NCI-H2107 (cell line): ENCODE data around the gene ZNF18.
A peak's percentile ranks its signal among the peaks of the same experiment; 100 is the strongest.

Experiments used
- DNase-seq: peaks from one replicate; lab custom pipeline; 2025; lab: John Stamatoyannopoulos, UW

ZNF18 gene, protein sequence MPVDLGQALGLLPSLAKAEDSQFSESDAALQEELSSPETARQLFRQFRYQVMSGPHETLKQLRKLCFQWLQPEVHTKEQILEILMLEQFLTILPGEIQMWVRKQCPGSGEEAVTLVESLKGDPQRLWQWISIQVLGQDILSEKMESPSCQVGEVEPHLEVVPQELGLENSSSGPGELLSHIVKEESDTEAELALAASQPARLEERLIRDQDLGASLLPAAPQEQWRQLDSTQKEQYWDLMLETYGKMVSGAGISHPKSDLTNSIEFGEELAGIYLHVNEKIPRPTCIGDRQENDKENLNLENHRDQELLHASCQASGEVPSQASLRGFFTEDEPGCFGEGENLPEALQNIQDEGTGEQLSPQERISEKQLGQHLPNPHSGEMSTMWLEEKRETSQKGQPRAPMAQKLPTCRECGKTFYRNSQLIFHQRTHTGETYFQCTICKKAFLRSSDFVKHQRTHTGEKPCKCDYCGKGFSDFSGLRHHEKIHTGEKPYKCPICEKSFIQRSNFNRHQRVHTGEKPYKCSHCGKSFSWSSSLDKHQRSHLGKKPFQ

DNA sequence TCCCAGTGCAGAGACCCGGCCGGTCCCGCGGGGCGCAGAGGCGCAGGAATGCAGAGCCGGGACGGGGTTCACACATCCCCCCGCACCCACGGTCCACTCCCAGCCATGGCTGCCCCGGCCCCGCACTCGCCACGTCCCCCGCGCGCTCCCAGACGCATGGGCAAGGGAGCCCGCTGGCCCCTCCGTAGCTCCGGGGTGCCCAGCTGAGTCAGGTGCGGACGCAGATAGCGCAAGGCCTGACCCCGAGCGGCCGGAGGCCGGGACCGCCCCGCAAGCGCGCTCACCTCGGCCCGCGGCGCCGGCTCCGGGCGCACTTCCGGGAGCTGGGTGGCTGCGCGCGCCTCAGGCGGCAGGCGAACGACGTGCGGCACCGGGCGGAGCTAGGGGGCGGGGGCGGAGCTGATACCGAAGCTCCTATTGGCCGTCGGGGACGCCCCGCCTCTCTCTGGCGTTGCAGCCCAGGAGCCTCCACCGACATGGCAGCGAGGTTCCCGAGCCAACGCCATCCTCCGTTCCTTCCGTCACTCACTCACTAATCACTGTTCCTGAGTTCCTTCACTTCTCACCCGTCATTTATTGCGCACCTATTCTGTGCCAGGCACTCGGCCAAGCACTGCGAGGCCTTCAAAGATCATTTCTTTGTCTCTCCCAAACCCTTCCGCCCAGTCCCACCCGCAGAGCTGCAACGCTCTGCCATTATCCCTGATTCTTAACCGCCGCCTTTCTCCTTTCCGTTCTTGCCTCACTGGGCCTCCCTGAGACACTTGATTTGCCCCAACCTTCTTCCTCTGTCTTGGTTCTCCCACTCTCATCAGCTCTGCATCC lies at the start of gene ZNF18:
Gene ZNF18, minus strand, starts transcription at position 329 of the 825 bp plus-strand sequence. CDS start 4,646 bp downstream, outside the sequence.
- DNase-seq: peak; percentile 71

DNA sequence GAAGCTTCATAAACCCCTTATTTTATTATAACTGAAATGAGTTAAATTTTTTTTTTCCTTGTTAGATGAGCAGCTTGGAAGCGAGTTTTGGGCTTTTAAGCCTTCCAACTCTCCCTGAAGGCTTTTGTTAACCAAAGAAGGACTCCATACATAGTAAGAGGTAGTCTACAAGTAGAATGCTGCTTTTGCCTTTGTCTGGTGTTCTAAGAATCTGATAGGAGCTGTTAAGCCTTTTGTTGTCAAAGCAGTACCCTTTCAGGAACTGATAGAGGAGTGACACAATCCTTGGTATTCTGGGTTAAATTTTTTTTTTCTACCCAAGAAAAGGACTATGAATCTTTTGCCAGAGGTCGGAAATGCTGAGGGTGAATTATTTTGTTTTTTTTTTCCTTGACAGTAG lies 49.5 kb upstream of the ZNF18 start:
- DNase-seq: no peak

DNA sequence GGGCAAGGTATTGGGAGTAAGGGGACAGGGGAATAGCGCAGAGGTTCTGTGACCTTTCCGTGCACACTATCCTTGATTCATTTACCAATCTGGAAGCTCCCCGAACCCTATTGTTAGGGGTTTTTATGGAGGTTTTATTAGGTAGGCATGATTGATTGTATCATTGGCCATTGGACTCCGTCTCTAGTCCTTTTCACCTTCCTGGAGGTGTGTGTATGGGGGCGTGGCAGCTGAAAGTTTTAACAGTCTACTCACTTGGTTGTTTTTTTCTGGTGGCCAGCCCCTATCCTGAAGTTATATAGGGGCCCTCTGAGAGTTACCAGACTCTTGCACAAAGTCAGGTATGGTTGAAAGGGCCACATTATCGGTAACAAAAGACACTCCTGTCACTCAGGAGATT lies 46.4 kb upstream of the ZNF18 start:
- no peak for DNase-seq

DNA sequence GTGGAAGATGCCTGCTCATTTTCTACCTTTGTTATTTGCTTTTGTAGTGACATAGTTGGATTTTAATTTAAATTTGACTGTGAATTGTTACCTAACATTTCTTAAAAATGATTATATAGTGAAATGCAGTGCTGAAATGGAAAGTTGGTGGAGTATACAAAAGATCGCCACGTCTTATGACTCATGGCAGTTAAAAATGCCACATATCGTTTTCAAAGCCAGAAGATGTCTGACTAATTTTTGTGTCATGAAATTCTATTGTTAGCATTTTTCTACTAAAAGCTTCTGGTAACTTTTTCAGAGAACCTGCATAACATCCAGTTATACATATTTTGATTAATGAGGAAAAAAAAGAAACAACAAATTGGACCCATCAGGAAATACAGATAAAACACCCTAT lies 44.0 kb upstream of the ZNF18 start:
- DNase-seq: no peak

DNA sequence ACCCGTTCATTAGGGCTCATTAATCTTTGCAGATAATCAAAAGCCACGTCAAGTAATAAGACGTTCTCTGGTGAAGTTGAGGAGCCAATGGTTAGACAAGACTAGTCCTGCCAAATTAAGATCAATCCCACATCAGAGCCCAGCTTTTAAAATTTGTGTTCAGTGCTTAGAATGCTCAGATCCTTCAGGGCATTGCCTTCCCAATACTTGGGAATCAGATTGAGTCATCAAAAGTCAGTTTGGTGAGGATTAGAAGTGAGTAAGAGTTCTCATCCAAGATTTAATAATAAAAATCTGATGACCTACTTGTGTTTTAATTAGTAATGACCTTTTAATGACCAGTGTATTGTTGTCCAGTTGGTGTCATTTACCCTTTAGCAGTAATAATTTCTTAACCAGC lies 43.2 kb upstream of the ZNF18 start:
- no peak for DNase-seq

DNA sequence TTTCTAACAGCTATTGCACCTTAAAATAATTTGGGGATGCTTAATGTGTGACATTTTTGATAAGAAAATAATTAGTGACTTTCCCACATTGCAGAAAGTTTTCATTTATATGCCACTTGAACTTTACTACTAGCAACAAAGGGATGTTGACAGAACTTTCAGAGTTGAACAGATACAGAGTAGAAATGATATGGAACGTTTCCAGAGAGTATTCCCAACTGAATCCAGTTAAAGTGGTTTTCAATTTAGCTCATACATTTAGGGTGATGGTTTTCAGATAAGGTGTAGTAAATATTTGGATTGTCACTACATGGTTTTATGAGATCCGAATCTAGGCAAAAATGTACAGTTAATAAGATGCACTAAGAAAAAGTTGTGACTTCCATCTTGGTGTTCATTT lies 40.7 kb upstream of the ZNF18 start:
- no peak for DNase-seq

DNA sequence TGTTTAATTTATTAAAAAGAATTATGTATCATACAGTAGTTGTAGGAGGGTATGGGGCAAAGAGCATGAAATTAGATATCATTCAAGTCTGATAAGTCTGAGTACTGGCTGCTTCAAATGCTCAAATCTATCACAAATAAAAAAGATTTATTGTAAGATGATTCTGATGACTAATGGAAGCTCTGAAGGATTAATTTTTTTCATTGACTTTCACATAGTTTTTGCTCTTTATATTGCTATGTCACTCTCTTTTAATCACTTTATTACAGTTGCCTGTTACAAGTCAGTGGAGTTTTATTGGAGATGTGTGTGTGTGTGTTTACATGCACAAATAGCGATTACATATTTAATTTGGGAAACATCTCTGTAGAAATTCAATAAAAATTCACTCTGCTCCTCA lies 38.4 kb upstream of the ZNF18 start:
- DNase-seq: no peak

DNA sequence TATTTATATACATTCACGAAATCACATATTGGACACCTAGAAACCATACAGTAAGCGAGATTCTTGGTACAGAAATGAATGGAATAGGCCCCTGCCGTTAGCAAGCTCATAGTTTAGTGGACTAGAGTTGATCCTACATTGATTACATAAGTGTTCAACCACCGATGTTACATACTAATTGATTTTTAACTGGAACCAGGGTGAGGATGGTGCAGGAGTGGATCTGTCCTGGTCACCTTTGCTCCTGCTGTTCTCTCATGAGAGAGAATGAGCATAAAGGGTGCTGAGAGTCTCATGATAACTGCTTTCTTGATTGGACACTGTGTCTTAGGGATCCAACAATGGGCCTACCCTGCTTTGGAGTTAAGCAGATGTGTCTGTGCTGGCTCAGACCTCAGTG lies 37.3 kb upstream of the ZNF18 start:
- no peak for DNase-seq

DNA sequence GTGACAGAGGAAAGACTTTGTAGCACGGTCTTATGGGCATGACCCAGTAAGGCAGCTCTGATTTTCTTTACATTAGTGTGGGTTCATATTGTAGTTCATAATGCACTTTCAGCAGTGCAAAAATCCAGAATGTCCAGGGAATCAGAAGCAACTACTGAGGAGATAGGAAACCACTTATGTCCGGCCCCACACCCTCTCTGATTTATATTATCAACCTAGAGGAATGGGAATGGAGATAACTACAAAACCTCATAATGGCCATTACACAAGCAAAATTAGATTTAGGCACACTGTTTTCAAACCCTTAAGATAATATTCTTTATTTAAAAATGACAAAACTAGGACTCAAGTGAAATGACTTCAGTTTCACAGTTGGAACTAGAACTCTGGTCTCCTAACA lies 31.3 kb upstream of the ZNF18 start:
- DNase-seq: no peak

DNA sequence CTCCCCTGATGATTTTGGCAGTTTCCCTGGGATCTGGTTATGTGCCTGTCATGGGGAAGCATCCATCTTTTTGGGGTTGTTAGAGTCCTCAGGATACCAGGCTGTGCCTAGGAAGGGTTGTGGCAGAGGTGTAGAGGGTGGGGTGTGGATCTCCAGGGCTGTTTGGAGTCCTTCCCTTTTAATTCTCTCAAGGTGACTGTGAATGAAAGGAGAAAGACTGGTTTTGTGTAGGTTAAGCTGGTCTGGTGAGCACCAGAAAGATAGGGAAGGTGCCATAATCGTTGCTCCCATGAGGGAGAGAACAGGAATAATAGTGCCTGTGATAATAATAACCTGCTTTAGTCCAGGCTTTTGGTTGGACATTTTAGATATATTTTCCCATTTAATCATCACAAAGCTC lies 30.4 kb upstream of the ZNF18 start:
- DNase-seq: no peak

DNA sequence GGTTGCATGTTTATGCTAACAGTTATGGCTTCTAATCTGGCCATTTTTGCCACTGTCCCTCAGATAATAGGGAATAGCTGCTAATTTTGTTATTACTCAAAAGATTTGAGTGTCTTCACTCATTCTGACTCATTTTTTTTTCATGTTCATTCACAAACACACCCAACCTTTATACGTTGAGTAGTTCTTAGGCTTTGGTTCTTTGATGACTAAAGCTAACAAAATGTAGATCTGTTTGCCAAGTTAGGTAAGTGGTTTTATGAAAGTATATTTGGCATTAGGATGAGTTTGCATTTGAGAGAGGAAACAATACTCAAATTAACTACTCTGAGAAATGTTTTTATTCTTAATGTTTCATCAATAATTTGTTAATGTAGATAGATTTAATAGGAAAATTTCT lies 27.1 kb upstream of the ZNF18 start:
- DNase-seq: no peak

DNA sequence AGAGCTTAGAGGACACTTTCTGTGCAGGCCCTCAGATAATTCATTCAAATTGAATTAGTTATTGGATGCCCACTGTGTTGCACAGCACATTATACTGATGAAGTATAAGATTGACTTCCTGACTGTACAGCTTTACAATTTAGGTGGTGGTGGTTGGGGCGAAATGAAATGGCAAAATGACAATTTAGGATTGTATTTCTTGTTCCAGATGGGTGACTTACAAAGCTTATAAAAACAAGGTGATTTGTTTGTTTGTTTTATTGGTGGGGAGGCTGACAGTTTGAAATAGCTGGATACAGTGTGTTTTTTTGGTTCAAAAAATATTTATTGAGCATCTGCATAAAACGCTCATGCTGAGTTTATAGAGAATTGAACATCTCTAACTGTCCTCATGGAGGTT lies 25.0 kb upstream of the ZNF18 start:
- DNase-seq: no peak

DNA sequence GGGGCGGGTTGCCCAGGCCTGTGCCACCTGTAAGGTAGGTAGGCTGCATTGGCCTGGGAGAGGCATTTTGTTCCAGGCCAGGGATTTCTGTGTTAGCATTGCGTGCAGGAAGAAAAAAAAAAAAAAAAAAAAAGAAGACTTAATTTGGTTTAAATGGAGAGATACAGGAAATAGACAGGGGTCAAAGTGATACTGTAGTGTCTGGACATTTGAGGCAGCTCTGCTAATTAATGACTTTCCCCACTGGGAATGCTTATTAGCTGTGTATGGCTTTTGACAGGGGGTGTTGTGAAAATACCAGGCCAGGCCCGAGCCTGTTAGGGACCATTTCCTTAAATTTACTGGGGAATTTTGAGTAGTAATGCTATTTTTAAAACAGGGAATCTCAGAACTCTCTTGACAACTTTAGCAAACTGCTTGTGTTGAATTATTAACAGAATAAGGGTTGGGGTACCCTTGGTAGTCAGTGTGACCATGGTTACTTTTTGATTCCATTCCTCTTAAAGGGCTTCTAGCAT lies 24.4 kb upstream of the ZNF18 start:
- DNase-seq: no peak

DNA sequence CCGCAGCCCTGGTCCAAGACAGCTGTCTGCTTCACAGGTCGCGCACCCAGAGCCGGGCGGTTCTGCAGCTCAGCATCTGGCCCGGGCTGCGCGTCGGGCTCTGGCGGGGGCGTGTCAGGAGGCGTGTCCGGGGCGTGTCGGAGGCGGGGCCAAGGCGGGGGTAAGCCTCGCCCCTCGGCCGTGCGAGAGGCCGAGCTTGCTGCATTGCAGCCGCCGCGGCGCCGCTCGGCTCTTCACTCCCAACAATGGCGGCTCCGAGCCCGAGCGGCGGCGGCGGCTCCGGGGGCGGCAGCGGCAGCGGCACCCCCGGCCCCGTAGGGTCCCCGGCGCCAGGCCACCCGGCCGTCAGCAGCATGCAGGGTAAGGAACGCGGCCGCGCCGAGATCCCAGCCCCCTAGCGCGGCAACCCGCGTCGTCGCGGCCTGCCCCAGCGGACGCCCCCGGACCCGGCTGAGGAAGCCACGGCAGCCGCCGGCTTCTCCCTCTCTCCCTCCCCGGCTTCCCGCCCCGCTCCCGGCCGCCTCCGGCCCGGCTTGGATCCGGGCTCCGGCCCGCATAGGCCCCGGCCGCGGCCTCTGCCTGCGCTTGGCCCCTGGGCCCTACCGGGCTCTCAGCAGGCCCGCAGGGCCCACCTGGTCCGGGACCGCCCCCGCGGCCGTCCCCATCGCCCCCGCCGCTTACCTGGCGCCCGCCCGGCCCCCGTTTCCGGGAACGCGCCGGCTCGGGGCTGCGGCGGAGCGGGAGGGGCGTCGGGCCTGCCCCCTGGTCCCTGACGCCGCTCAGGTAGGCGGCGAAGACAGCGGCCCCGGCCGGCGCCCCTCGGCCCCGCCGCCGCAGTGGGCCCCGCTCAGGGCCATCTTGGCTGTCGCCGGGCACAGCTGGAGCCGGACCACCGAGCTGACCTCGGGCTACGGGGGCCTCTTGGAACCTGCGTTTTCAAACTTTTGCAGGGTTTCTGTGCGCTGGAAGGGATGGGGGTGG lies 23.7 kb upstream of the ZNF18 start, which contains the start of gene MAP2K4:
Gene MAP2K4, plus strand, starts transcription at position 236 of the 981 bp plus-strand sequence. Its CDS starts 10 bp downstream, at position 246.
- DNase-seq: peak; percentile 50

DNA sequence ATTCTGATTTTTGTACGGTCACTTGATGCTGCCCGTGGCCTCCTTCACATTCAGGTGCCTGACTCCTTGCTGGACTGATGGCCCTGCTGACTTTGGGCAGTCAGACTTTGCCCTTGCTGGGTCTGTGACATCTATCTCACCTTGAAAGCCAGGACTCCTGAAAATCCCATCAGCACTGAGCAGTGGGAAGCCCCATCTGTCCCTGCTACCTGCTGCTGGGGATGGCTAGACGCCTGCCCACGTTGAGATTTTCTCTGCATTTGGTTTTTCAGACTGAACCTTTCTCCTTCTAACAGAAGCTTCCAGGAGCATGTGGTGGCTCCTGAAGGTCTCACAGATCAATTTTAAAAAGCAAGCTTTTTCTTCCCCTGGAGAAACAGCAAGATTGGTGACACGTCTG lies 10.2 kb upstream of the ZNF18 start:
- no peak for DNase-seq

DNA sequence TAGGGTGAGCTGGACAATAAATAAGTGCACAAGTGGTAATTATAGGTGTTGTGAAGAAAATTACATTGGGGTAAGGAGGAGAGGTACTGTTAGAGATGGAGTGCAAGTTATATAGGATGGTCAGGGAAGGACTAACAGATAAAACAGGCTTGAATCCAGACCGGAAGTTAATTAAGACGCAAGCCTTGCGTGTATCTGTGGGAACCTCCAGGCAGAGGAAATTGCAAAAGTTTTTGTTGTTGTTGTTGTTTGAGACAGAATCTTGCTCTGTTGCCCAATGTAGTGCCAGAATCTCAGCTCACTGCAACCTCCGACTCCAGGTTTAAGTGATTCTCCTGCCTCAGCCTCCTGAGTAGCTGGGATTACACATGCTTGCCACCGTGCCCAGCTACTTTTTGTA lies 2.4 kb upstream of the ZNF18 start:
- no peak for DNase-seq

DNA sequence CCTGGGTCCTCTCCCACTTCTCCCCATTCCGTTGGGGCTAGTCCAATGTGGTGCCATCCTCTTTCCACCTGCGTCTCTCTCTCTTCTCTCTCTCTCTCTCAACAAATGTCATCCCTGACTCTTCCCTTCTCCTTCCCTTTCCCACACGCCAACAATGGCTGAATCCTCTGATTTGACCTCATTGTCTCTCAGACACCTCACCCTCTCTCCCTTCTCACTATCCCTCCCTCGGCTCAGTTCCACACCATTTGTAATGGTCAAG lies 628 bp upstream of the ZNF18 start:
- DNase-seq: no peak

DNA sequence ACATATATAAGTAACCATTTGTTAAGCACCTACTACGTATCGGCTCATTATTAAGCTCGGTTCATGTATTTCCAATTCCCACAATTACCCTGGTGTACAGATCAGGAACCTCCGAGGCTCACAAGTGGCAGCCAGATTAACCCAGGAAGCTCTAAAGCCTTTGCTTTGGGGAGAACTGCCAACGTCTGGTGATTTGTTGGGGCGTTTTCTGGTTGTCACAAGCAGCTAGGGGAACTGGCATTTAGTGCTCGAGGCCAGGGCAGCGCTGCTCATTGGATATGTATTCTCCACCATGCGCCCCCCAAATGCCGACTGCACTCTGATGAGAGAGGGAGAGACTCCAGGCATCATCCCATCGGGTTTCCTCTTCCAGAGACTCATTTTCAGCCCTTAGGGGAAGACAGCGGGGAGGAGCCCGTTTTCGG lies 541 bp downstream of the ZNF18 start:
- no peak for DNase-seq

DNA sequence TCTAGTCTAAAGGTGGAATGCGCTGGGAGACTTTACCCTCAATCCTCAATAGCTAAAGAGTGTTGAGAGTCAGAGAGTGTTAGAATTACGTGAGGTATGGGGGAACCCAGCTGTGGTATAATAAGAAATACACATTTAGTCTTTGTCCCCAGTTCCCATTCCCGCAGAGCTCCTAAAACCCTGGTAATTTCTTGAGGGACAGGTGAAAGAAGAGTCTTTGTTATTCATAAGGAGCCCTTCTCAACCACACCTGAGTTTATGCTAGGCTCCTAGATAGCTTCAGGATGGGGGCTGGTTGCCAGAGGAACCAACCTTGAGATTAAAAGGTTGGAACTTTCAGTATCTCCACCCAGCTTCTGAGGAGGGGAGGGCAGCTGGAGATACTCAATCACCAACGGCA lies 5.8 kb downstream of the ZNF18 start:
- no peak for DNase-seq

DNA sequence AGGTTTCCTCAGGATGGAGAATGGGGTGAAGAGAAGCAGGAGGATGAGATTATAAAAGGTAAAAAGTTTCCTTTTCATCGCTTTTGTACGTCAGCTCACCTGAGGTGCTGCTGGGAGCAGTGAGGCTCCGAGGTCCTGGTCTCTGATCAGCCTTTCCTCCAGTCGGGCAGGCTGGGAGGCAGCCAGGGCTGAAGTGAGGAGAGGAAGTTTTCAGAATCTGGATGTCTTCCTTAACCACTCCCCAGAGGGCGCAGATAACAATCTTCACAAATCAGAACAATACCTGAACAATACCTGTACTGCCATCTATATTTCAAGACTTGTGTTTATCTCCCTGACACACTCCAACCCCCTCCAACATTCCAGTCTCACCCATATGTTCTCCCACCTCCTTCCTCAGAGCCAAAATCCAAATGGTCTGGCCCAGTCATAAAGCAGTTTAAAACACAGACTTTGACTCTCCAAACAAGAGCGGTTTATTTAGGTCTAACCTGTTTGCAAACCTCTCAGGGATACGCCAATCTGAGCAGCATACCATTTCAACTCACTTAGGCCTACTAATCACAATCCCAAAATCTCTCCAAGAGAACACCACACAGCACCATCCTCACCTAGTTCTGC lies 6.8 kb downstream of the ZNF18 start:
- DNase-seq: no peak

DNA sequence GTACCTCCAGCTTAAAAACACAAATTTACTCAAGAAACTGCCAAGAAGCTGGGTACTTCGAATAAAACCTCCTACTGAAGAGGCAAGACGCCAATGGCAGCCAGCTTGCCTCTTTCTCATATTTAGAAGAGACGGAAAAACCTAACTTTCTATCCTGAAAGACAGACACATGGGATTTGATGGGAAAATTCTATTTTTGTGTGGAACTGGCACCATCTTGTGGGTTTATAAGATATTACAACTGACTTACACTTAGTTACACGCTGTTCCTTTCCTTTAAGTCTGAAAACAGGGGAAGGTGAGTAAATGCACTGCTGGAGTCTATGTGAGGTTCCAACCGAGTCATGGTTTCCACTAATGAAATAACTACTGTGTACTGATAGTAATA lies 10.3 kb downstream of the ZNF18 start:
- DNase-seq: no peak
